Neural crest cell (in vitro differentiated cells): ENCODE measurements around the gene NDST4. TPM values are rescaled to one million over a fixed set of nuclear protein-coding genes. Genes with fewer than 3 reads are reported as not detected.

Source experiments
- DNase-seq: peaks from one replicate; pipeline ENCODE4 v3.0.0; 2021; ENCODE audit warnings: low read depth, mixed read lengths, low spot score
- H3K27ac Mint-ChIP-seq: one replicate; pipeline ENCODE4 v1.8.0; 2021; ENCODE audit warnings: mild to moderate bottlenecking, mixed read lengths; ENCODE audit not compliant: unreplicated experiment
- H3K27me3 Mint-ChIP-seq: 2 replicates; pipeline ENCODE4 v1.8.0; 2021; ENCODE audit warnings: low read depth, mild to moderate bottlenecking, mixed read lengths
- H3K36me3 Mint-ChIP-seq: 2 replicates; pipeline ENCODE4 v1.8.0; 2021; ENCODE audit warnings: low read depth, mild to moderate bottlenecking, mixed read lengths
- H3K4me1 Mint-ChIP-seq: 2 replicates; pipeline ENCODE4 v1.8.0; 2021; ENCODE audit warnings: mixed read lengths
- H3K4me3 Mint-ChIP-seq: one replicate; pipeline ENCODE4 v1.8.0; 2021; ENCODE audit warnings: mild to moderate bottlenecking, mixed read lengths
- H3K9me3 Mint-ChIP-seq: 2 replicates; pipeline ENCODE4 v1.8.0; 2021; ENCODE audit warnings: mixed read lengths
- CTCF ChIP-seq: fragments of 200-600 bp; sonication (generic); conservative IDR thresholded peaks from 2 replicates; pipeline ENCODE4 v1.5.0; 2021; ENCODE audit warnings: antibody characterized with exemption, mild to moderate bottlenecking
- total RNA-seq: library from RNA; stranded (reverse); gene quantifications from 2 replicates; pipeline ENCODE4 v1.2.1, GENCODE V29; 2021

The NDST4 gene
- total RNA-seq, 1 donor from 2014 or later, result 1.3 TPM

GRCh38 chr4:114783215-114783595 lies 330.2 kb downstream of the NDST4 start:
- no peak for DNase-seq
- Mint-ChIP-seq H3K4me1 (peaks cover 11% of the 10 kb centered on the region), H3K36me3 (no peaks in the 10 kb centered on the region), H3K9me3 (peaks cover 2% of the 10 kb centered on the region), H3K4me3 (no peak overlapping the region), H3K27me3 (no peaks in the 10 kb centered on the region), H3K27ac (no peak overlapping the region)
- TF ChIP-seq CTCF, result no peak

- no peak overlapping the region for H3K4me3 Mint-ChIP-seq
- H3K27ac Mint-ChIP-seq, result no peak overlapping the region
- no peak for DNase-seq
- TF ChIP-seq CTCF, result no peak
- H3K4me1 Mint-ChIP-seq, result peaks cover 11% of the 10 kb centered on the region
- no peaks in the 10 kb centered on the region for H3K36me3 Mint-ChIP-seq
- H3K9me3 Mint-ChIP-seq, result peaks cover 2% of the 10 kb centered on the region
- no peaks in the 10 kb centered on the region for H3K27me3 Mint-ChIP-seq
These were observed 330.8 kb downstream of the NDST4 start for GRCh38 chr4:114782415-114783214.

GRCh38 chr4:114780205-114780604 lies 333.2 kb downstream of the NDST4 start:
- no peaks in the 10 kb centered on the region for H3K27me3 Mint-ChIP-seq
- H3K36me3 Mint-ChIP-seq, result no peaks in the 10 kb centered on the region
- peak; percentile 73 for TF ChIP-seq CTCF
- DNase-seq, result no peak
- peaks cover 11% of the 10 kb centered on the region for H3K4me1 Mint-ChIP-seq
- peaks cover 2% of the 10 kb centered on the region for H3K9me3 Mint-ChIP-seq
- no peak overlapping the region for H3K27ac Mint-ChIP-seq
- no peak overlapping the region for H3K4me3 Mint-ChIP-seq
